Breast epithelium (tissue), 4 donors: ENCODE data around the gene BRIP1. TPM values are rescaled to one million over a fixed set of nuclear protein-coding genes. Genes with fewer than 3 reads are reported as not detected.

Source experiments
- DNase-seq, 2 donors: peaks; one replicate each; pipeline ENCODE4 v3.0.0-alpha.2; 2019; ENCODE audit warnings: low spot score in 2 of 2
- H3K27ac ChIP-seq, 2 donors: fragments of 200-600 bp; sonication (generic) in 1 of 2; one replicate each; pipeline ENCODE4 v1.5.1; 2016 to 2019; ENCODE audit warnings: mild to moderate bottlenecking in 1 of 2
- H3K27me3 ChIP-seq, 2 donors: fragments of 200-600 bp; sonication (generic) in 1 of 2; one replicate each; pipeline versions ENCODE4 v1.5.1 to v1.6.0; 2017 to 2019; ENCODE audit warnings: control low read depth in 1 of 2, mild to moderate bottlenecking in 1 of 2
- H3K36me3 ChIP-seq: fragments of 200-600 bp; one replicate; pipeline ENCODE4 v1.5.1; 2019
- H3K4me1 ChIP-seq, 2 donors: fragments of 200-600 bp; sonication (generic); one replicate each; pipeline ENCODE4 v1.5.1; 2016 to 2019; ENCODE audit warnings: control low read depth in 1 of 2
- H3K4me3 ChIP-seq, 3 donors: fragments of 200-600 bp; sonication (generic); 1 replicate in 2 of 3; 2 replicates in 1 of 3; pipeline ENCODE4 v1.5.1; 2016 to 2019; ENCODE audit warnings: mild to moderate bottlenecking in 3 of 3, moderate library complexity in 2 of 3
- H3K9me3 ChIP-seq, 2 donors: fragments of 200-600 bp; sonication (generic) in 1 of 2; one replicate each; pipeline ENCODE4 v1.5.1; 2016 to 2019; ENCODE audit warnings: control low read depth in 1 of 2
- POLR2A ChIP-seq: fragments of 450-650 bp; IDR thresholded peaks from one replicate; pipeline ENCODE4 v1.6.1; 2016; ENCODE audit warnings: antibody characterized with exemption, mild to moderate bottlenecking, moderate library complexity
- POLR2AphosphoS5 ChIP-seq, 3 donors: sonication (generic); formaldehyde crosslinking; IDR thresholded peaks; one replicate each; pipeline ENCODE4 v1.6.1; 2017; ENCODE audit warnings: antibody characterized with exemption in 3 of 3
- intact Hi-C: fragments of 100-400 bp; cut with DNase I; formaldehyde crosslinking; loops from one replicate; pipeline ENCODE4 v1.15.1; 2023; ENCODE audit warnings: low total_unique reads
- total RNA-seq, 3 donors: library from RNA; depleted of rRNA; stranded (reverse); fragments of >200 nt; gene quantifications; one replicate each; pipeline ENCODE4 v1.1.0, GENCODE V29; 2016
- TF ChIP-seq, protein P1 (sequence below), 3 donors: fragments of 450-650 bp; IDR thresholded peaks; one replicate each; pipeline ENCODE4 v1.5.1; 2016 to 2017; ENCODE audit warnings: antibody characterized with exemption in 3 of 3, mild to moderate bottlenecking in 3 of 3, moderate library complexity in 3 of 3

BRIP1 gene
- total RNA-seq, 3 donors from 2014 or later = 0.33 to 1.0 (median 0.48) TPM

DNA sequence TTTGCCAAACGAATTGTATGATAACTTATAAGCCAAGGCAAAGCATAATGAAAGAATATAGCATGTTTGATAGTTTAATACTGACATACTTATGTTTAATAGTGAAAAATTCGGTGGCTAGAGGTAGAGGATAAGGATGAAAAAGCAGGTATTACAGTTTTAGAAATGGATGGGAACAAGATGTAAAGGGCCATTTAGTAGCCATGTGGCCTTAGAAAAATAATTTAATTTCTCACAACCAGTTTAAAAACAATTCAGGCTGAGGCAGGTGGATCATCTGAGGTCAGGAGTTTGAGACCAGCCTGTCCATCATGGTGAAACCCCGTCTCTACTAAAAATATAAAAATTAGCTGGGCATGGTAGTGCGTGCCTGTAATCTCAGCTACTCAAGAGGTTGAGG is 152.8 kb downstream of the BRIP1 start:
- DNase-seq = no peak
- Histone ChIP-seq H3K9me3 (no peaks in the 10 kb centered on the region), H3K27me3 (no peaks in the 10 kb centered on the region), H3K36me3 (no peaks in the 10 kb centered on the region), H3K27ac (no peak overlapping the region), H3K4me3 (no peak overlapping the region), H3K4me1 (no peaks in the 10 kb centered on the region)
- TF ChIP-seq, protein P1, sequence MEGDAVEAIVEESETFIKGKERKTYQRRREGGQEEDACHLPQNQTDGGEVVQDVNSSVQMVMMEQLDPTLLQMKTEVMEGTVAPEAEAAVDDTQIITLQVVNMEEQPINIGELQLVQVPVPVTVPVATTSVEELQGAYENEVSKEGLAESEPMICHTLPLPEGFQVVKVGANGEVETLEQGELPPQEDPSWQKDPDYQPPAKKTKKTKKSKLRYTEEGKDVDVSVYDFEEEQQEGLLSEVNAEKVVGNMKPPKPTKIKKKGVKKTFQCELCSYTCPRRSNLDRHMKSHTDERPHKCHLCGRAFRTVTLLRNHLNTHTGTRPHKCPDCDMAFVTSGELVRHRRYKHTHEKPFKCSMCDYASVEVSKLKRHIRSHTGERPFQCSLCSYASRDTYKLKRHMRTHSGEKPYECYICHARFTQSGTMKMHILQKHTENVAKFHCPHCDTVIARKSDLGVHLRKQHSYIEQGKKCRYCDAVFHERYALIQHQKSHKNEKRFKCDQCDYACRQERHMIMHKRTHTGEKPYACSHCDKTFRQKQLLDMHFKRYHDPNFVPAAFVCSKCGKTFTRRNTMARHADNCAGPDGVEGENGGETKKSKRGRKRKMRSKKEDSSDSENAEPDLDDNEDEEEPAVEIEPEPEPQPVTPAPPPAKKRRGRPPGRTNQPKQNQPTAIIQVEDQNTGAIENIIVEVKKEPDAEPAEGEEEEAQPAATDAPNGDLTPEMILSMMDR (IDR thresholded peaks at IDR 0.05) = no peak
- TF ChIP-seq POLR2AphosphoS5 (IDR thresholded peaks at IDR 0.05) = no peak
- no peak for TF ChIP-seq POLR2A
- intact Hi-C loops = no loop called here

DNA sequence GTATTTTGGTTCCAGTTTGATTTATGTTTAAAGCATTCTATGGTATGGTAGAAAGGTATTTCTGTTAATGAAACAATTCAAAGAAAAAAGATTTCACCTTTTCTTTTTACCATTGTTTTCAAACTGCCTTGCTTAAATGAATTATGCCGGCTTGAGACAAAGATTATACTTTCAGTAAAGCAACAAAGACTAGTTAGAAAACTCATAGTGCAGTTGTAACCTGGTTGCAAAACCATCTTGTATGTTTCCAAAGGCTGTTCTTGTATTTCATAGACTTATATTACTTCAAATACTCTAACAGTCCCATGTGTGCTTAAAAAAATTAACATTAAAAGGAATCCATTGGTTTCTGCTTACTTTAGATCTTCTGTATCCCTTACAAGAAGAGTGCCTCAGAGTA is 153.8 kb downstream of the BRIP1 start:
- no peak overlapping the region for H3K4me3 ChIP-seq

DNA sequence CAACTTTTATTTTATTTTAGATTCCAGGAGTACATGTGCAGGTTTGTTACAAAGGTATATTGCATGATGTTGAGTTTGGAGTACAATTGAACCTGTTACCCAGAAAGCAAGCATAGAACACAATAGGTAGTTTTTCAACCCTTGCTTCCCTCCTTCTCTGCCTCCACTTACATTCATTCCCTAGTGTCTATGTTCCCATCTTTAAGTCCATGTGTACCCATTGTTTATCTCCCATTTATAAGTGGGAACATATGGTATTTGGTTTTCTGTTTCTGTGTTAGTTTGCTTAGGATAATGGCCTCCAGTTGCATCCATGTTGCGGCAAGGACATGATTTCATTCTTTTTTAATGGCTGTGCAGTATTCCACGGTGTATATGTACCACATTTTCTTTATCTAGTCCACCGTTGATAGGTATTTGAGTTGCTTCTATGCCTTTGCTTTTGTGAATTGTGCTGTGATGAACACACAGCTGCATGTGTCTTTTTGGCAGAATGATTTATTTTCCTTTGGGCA is 158.3 kb downstream of the BRIP1 start:
- TF ChIP-seq POLR2A = no peak
- TF ChIP-seq POLR2AphosphoS5 (IDR thresholded peaks at IDR 0.05) = no peak
- TF ChIP-seq, protein P1 (IDR thresholded peaks at IDR 0.05) = no peak
- H3K4me3 ChIP-seq = no peak overlapping the region
- H3K27me3 ChIP-seq = no peaks in the 10 kb centered on the region
- intact Hi-C loops = no loop called here
- H3K27ac ChIP-seq = no peak overlapping the region
- no peak for DNase-seq
- no peaks in the 10 kb centered on the region for H3K4me1 ChIP-seq
- H3K9me3 ChIP-seq = peaks cover 11 to 26% of the 10 kb centered on the region in 2 donors
- H3K36me3 ChIP-seq = no peaks in the 10 kb centered on the region

More for the DNA sequence above, 153.8 kb downstream of the BRIP1 start:
- Histone ChIP-seq H3K36me3 (no peaks in the 10 kb centered on the region), H3K27ac (no peak overlapping the region), H3K4me1 (no peaks in the 10 kb centered on the region), H3K9me3 (no peaks in the 10 kb centered on the region), H3K27me3 (no peaks in the 10 kb centered on the region)
- no peak for DNase-seq
- intact Hi-C loops = no loop called here
- TF ChIP-seq POLR2AphosphoS5 (IDR thresholded peaks at IDR 0.05) (no peak), POLR2A (no peak)

DNA sequence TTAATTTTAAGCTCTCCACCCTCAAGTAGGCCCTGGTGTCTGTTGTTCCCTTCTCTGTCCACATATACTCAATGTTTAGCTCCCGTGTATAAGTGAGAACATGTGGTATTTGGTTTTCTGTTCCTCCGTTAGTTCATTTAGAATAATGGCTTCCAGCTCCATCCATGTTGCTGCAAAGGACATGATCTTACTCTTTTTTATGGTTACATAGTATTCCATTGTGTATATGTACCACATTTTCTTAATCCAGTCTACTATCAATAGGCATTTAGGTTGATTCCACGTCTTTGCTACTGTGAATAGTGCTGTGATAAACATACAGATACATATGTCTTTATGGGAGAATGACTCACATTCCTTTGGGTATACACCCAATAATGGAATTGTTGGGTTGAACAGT is 160.9 kb downstream of the BRIP1 start:
- no peaks in the 10 kb centered on the region for H3K36me3 ChIP-seq
- H3K4me3 ChIP-seq = no peak overlapping the region
- TF ChIP-seq, protein P1 (IDR thresholded peaks at IDR 0.05) = no peak
- TF ChIP-seq POLR2A (no peak), POLR2AphosphoS5 (IDR thresholded peaks at IDR 0.05) (no peak)
- no peaks in the 10 kb centered on the region for H3K4me1 ChIP-seq
- H3K9me3 ChIP-seq = peaks cover 18 to 41% of the 10 kb centered on the region in 2 donors
- intact Hi-C loops = no loop called here
- no peak overlapping the region for H3K27ac ChIP-seq
- H3K27me3 ChIP-seq = no peaks in the 10 kb centered on the region
- DNase-seq = no peak

DNA sequence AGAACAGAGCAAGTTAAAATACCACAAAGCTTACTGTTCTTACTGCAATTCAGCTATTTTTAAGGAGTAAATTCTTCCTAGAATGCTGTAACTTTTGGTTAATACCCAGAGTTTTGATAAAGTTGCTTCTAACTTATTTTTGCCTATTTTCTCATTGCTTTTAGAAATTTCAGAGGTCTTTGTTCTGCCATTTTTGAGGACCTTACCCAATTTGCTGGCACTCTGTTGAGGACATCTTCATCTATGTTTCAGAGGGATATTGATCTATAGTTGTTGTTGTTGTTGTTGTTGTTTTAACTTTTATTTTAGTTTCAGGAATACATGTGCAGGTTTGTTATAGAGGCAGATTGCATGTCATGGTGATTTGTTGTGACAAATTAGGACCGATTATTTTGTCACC is 161.3 kb downstream of the BRIP1 start:
- no peak overlapping the region for H3K27ac ChIP-seq
- H3K4me3 ChIP-seq = no peak overlapping the region
- no peaks in the 10 kb centered on the region for H3K27me3 ChIP-seq
- DNase-seq = no peak
- TF ChIP-seq POLR2AphosphoS5 (IDR thresholded peaks at IDR 0.05) (no peak), POLR2A (no peak)
- TF ChIP-seq, protein P1 (IDR thresholded peaks at IDR 0.05) = no peak
- H3K9me3 ChIP-seq = peaks cover 18 to 41% of the 10 kb centered on the region in 2 donors
- H3K4me1 ChIP-seq = no peaks in the 10 kb centered on the region
- intact Hi-C loops = no loop called here
- no peaks in the 10 kb centered on the region for H3K36me3 ChIP-seq

DNA sequence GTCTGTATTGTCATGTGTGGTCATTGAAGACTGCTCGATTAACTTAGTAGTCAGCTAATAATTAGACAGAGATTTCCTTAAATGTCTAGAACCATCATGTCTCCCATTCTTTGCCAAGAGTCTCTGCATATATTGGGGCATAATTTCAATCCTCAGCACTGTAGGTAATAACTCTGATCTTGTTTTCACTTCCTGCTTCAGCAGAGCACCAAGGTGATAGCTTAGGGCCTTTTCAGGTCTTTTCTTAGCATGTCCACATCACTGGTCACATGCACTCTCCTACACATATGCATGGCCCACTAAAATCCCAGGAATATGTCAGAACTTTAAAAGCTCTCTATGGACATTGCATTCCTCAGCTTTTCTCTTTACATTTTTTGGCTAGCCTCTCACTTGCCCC is 162.0 kb downstream of the BRIP1 start:
- Histone ChIP-seq H3K27me3 (no peaks in the 10 kb centered on the region), H3K4me3 (no peak overlapping the region), H3K27ac (no peak overlapping the region), H3K36me3 (no peaks in the 10 kb centered on the region), H3K9me3 (peaks cover 18 to 41% of the 10 kb centered on the region in 2 donors), H3K4me1 (no peaks in the 10 kb centered on the region)
- intact Hi-C loops = no loop called here
- no peak for DNase-seq
- TF ChIP-seq, protein P1 (IDR thresholded peaks at IDR 0.05) = no peak
- no peak for TF ChIP-seq POLR2A
- no peak for TF ChIP-seq POLR2AphosphoS5 (IDR thresholded peaks at IDR 0.05)
